Hematopoietic multipotent progenitor cell treated with erythropoietin and hydrocortisone succinate and interleukin-3 and kit ligand, for 4 days (in vitro differentiated cells): ENCODE measurements around the gene SMYD3.
"Not testable (repeated sequence)": the region's sequence is repeated elsewhere in the genome, so short reads cannot be mapped to it uniquely, and the experiment has no call there.

Experiments
- DNase-seq: peaks from one replicate; pipeline ENCODE4 v3.0.0-alpha.2; 2015

SMYD3 gene

GRCh38 chr1:245971076-245971710 lies 535.9 kb downstream of the SMYD3 start:
- not testable (repeated sequence) for DNase-seq

GRCh38 chr1:245969283-245969682 lies 537.8 kb downstream of the SMYD3 start:
- no peak for DNase-seq

- no peak for DNase-seq
These were observed 538.3 kb downstream of the SMYD3 start for GRCh38 chr1:245968775-245969174.

GRCh38 chr1:245965398-245965797 lies 541.7 kb downstream of the SMYD3 start:
- no peak for DNase-seq

GRCh38 chr1:245963649-245964048 lies 543.4 kb downstream of the SMYD3 start:
- no peak for DNase-seq

- no peak for DNase-seq
These were observed 544.6 kb downstream of the SMYD3 start for GRCh38 chr1:245962453-245962852.

- DNase-seq, result peak; percentile 34
These were observed 545.9 kb downstream of the SMYD3 start for GRCh38 chr1:245961137-245961540.

- DNase-seq, result no peak
These were observed 546.9 kb downstream of the SMYD3 start for GRCh38 chr1:245960171-245960570.

- DNase-seq, result no peak
These were observed 549.1 kb downstream of the SMYD3 start for GRCh38 chr1:245958016-245958415.

GRCh38 chr1:245957427-245957826 lies 549.7 kb downstream of the SMYD3 start:
- DNase-seq, result no peak

GRCh38 chr1:245956225-245956624 lies 550.9 kb downstream of the SMYD3 start:
- DNase-seq, result peak; percentile 87

GRCh38 chr1:245953876-245954660 lies 553.0 kb downstream of the SMYD3 start:
- DNase-seq, result peak; percentile 26

- no peak for DNase-seq
These were observed 554.6 kb downstream of the SMYD3 start for GRCh38 chr1:245952383-245953026.

- no peak for DNase-seq
These were observed 558.3 kb downstream of the SMYD3 start for GRCh38 chr1:245948786-245949185.

- no peak for DNase-seq
These were observed 560.2 kb downstream of the SMYD3 start for GRCh38 chr1:245946905-245947304.

- not testable (repeated sequence) for DNase-seq
These were observed 561.9 kb downstream of the SMYD3 start for GRCh38 chr1:245945136-245945535.

GRCh38 chr1:245942856-245943255 lies 564.2 kb downstream of the SMYD3 start:
- DNase-seq, result no peak

GRCh38 chr1:245941771-245942170 lies 565.3 kb downstream of the SMYD3 start:
- not testable (repeated sequence) for DNase-seq

- no peak for DNase-seq
These were observed 567.2 kb downstream of the SMYD3 start for GRCh38 chr1:245939756-245940345.

- DNase-seq, result no peak
These were observed 569.0 kb downstream of the SMYD3 start for GRCh38 chr1:245938046-245938435.

- DNase-seq, result no peak
These were observed 569.6 kb downstream of the SMYD3 start for GRCh38 chr1:245937316-245938045.

- no peak for DNase-seq
These were observed 572.7 kb downstream of the SMYD3 start for GRCh38 chr1:245934409-245934808.
